IMR-90 (cell line): ENCODE results near the gene PCYT2. TPM values are rescaled to one million over a fixed set of nuclear protein-coding genes. Genes with fewer than 3 reads are reported as not detected.
A peak's percentile ranks its signal among the peaks of the same experiment; 100 is the strongest.

Source experiments
- ATAC-seq: fragments of 200-7000 bp; cut with Tn5 transposase; 2 replicates; pipeline ENCODE4 v1.9.1; 2020; ENCODE audit warnings: low read depth, mild to moderate bottlenecking, moderate library complexity
- BruUV-seq: library from RNA; stranded (reverse); fragments of 400-500 nt; replicated peaks from 2 replicates; lab custom pipeline; 2021; lab: Mats Ljungman, UMichigan
- CTCF ChIA-PET: fragments of 300-600 bp; formaldehyde crosslinking; extraction: SDS; loops from one replicate; lab custom pipeline; 2021; ENCODE audit warnings: antibody characterized with exemption; lab: Yijun Ruan, JAX
- POLR2A ChIA-PET: fragments of 300-600 bp; sonication (Branson Sonifier 250); formaldehyde crosslinking; loops from one replicate; lab custom pipeline; 2022; ENCODE audit warnings: antibody characterized with exemption; ENCODE audit not compliant: unreplicated experiment; lab: Charles Lee
- DNase-seq: peaks from one replicate; pipeline ENCODE4 v3.0.0; 2013
- H2AFZ ChIP-seq: replicated peaks from 2 replicates; pipeline ENCODE3; 2013; ENCODE audit warnings: low read length, mild to moderate bottlenecking; ENCODE audit not compliant: poor library complexity
- H2AK5ac ChIP-seq: 2 replicates; pipeline ENCODE4 v1.6.1; 2013; ENCODE audit warnings: low read depth, low read length, inconsistent platforms
- H2AK9ac ChIP-seq: replicated peaks from 2 replicates; pipeline ENCODE3; 2013; ENCODE audit warnings: mild to moderate bottlenecking, low read depth, low read length, moderate library complexity; ENCODE audit not compliant: poor library complexity
- H2BK120ac ChIP-seq: 2 replicates; pipeline ENCODE4 v1.6.1; 2013; ENCODE audit warnings: low read depth, low read length, inconsistent platforms
- H2BK15ac ChIP-seq: 3 replicates; pipeline ENCODE4 v1.6.1; 2013; ENCODE audit warnings: low read depth, low read length, inconsistent platforms
- H2BK20ac ChIP-seq: 2 replicates; pipeline ENCODE4 v1.6.1; 2013; ENCODE audit warnings: low read depth, mild to moderate bottlenecking, inconsistent platforms, low read length, moderate library complexity
- H2BK5ac ChIP-seq: 2 replicates; pipeline ENCODE4 v1.6.1; 2013; ENCODE audit warnings: mild to moderate bottlenecking, low read depth, low read length, inconsistent platforms; ENCODE audit not compliant: poor library complexity, severe bottlenecking
- H3K14ac ChIP-seq: replicated peaks from 2 replicates; pipeline ENCODE4 v1.6.1; 2013; ENCODE audit warnings: low read depth, low read length, inconsistent platforms
- H3K18ac ChIP-seq: 2 replicates; pipeline ENCODE4 v1.6.1; 2013; ENCODE audit warnings: low read depth, low read length, control low read depth
- H3K23ac ChIP-seq: 2 replicates; pipeline ENCODE4 v1.6.1; 2013; ENCODE audit warnings: low read depth, low read length, inconsistent platforms
- H3K27ac ChIP-seq: 2 replicates; pipeline ENCODE4 v1.5.1; 2013; ENCODE audit warnings: mild to moderate bottlenecking, control low read depth, low read length; ENCODE audit not compliant: insufficient read depth
- H3K27me3 ChIP-seq: 2 replicates; pipeline ENCODE4 v1.6.1; 2013; ENCODE audit warnings: low read length; ENCODE audit not compliant: control insufficient read depth, insufficient read depth
- H3K36me3 ChIP-seq: 2 replicates; pipeline ENCODE4 v1.6.1; 2013; ENCODE audit warnings: low read length, mixed read lengths; ENCODE audit not compliant: control insufficient read depth, insufficient read depth
- H3K4ac ChIP-seq: 2 replicates; pipeline ENCODE4 v1.6.1; 2013; ENCODE audit warnings: low read depth, low read length, inconsistent platforms
- H3K4me1 ChIP-seq: 2 replicates; pipeline ENCODE4 v1.6.1; 2013; ENCODE audit warnings: low read length, mixed read lengths; ENCODE audit not compliant: control insufficient read depth, insufficient read depth
- H3K4me2 ChIP-seq: 2 replicates; pipeline ENCODE4 v1.6.1; 2013; ENCODE audit warnings: low read depth, mild to moderate bottlenecking, control low read depth, low read length, moderate library complexity
- H3K4me3 ChIP-seq: 2 replicates; pipeline ENCODE4 v1.5.1; 2013; ENCODE audit warnings: low read depth, mild to moderate bottlenecking, control low read depth, low read length, moderate library complexity; ENCODE audit not compliant: insufficient read depth
- H3K56ac ChIP-seq: 2 replicates; pipeline ENCODE4 v1.6.1; 2013; ENCODE audit warnings: low read length, inconsistent platforms; ENCODE audit not compliant: insufficient read depth; ENCODE audit errors: extremely low read depth
- H3K79me1 ChIP-seq, 2 experiments: 2 replicates each; pipeline ENCODE4 v1.6.1; 2013; ENCODE audit warnings: low read length in 2 of 2, inconsistent platforms in 1 of 2, low read depth in 1 of 2
- H3K9ac ChIP-seq: 2 replicates; pipeline ENCODE4 v1.6.1; 2013; ENCODE audit warnings: low read depth, low read length, control low read depth
- H3K9me1 ChIP-seq: 2 replicates; pipeline ENCODE4 v1.6.1; 2013; ENCODE audit warnings: low read length, inconsistent platforms; ENCODE audit not compliant: insufficient read depth
- H3K9me3 ChIP-seq: 2 replicates; pipeline ENCODE4 v1.6.1; 2013; ENCODE audit warnings: low read length; ENCODE audit not compliant: control insufficient read depth, insufficient read depth
- H4K20me1 ChIP-seq: 2 replicates; pipeline ENCODE4 v1.6.1; 2013; ENCODE audit warnings: low read length, inconsistent platforms; ENCODE audit not compliant: insufficient read depth
- H4K5ac ChIP-seq: 2 replicates; pipeline ENCODE4 v1.6.1; 2013; ENCODE audit warnings: mild to moderate bottlenecking, low read depth, low read length, control low read depth
- H4K8ac ChIP-seq, 2 experiments: 2 replicates each; pipeline ENCODE4 v1.6.1; 2013; ENCODE audit warnings: low read depth in 2 of 2, low read length in 2 of 2, control low read depth in 1 of 2, inconsistent platforms in 1 of 2
- H4K91ac ChIP-seq: 2 replicates; pipeline ENCODE4 v1.6.1; 2013; ENCODE audit warnings: low read depth, low read length, inconsistent platforms; ENCODE audit not compliant: insufficient read depth
- CHD1 ChIP-seq: IDR thresholded peaks from 2 replicates; pipeline ENCODE4 v1.6.1; 2012; ENCODE audit warnings: low read depth, low read length, improper control_type of control experiment
- MXI1 ChIP-seq: IDR thresholded peaks from 2 replicates; pipeline ENCODE4 v1.6.1; 2012; ENCODE audit warnings: low read depth, mild to moderate bottlenecking, low read length, moderate library complexity, borderline replicate concordance
- WGBS, 2 experiments: methylation state at CpG; one replicate each; pipeline versions ENCODE4 v1.1.5 to v1.1.7; 2013; ENCODE audit warnings: missing lambda C conversion rate in 2 of 2; ENCODE audit not compliant: insufficient read length in 1 of 2; ENCODE audit errors: extremely low coverage in 2 of 2; 5-methylcytosine and 5-hydroxymethylcytosine counted together
- dilution Hi-C: fragments of 300-500 bp; cut with HindIII; formaldehyde crosslinking; loops from one replicate; pipeline ENCODE4 v1.14.3; 2018; ENCODE audit warnings: low sequenced_read_pairs; ENCODE audit not compliant: unreplicated experiment
- in situ Hi-C: fragments of 300-500 bp; cut with MboI; formaldehyde crosslinking; loops from 3 replicates; pipeline ENCODE4 v1.14.3; 2019; ENCODE audit warnings: low sequenced_read_pairs, inconsistent platforms, mixed read lengths
- intact Hi-C: fragments of 100-400 bp; cut with micrococcal nuclease; formaldehyde crosslinking; loops from 2 replicates; pipeline ENCODE4 v1.10.0; 2022
- polyA plus RNA-seq, 3 experiments: library from polyadenylated mRNA; depleted of rRNA; stranded (reverse); fragments of >200 nt; gene quantifications; 2 replicates each; pipeline ENCODE4 v1.2.3, GENCODE V29; 2012; ENCODE audit warnings: low replicate concordance in 1 of 3
- total RNA-seq: library from RNA; depleted of rRNA; stranded (reverse); fragments of >200 nt; gene quantifications from 2 replicates; pipeline ENCODE4 v1.2.3, GENCODE V29; 2012

PCYT2 gene
- total and polyA plus RNA-seq, 2 of the 4 experiments (the other 2 are of a cell fraction), result 37.3 to 38.5 TPM

GRCh38 chr17:81890447-81891302 lies 20.5 kb downstream of the PCYT2 start:
- CTCF ChIA-PET, result no interaction called here

More at GRCh38 chr17:81890447-81891302, 20.5 kb downstream of the PCYT2 start:
- Histone ChIP-seq H4K91ac (peak overlapping the region; percentile 4; the same call in 1 of the 2 replicates), H2BK15ac (no peak overlapping the region), H3K4me1 (peaks cover 4% of the 10 kb centered on the region; the same call in 1 of the 2 replicates), H2AK5ac (peak overlapping the region; percentile 66), H3K9me3 (no peaks in the 10 kb centered on the region), H3K4me2 (peak overlapping the region; percentile 95), H2BK20ac (no peak overlapping the region), H4K8ac (peak overlapping the region in 1 of 2 experiments; percentile 69; a peak in 2 of 4 replicates), H3K36me3 (peaks cover 54% of the 10 kb centered on the region), H3K9me1 (0 out of 2 replicates have a peak, but pooled peaks cover 4% of the 10 kb centered on the region), H3K9ac (peak overlapping the region; percentile 82), H2AK9ac (peak overlapping the region; percentile 99), H2BK120ac (no peak overlapping the region), H2BK5ac (peak overlapping the region; percentile 23), H4K5ac (no peak overlapping the region), H3K27me3 (no peaks in the 10 kb centered on the region), H4K20me1 (peaks cover 16% of the 10 kb centered on the region), H3K56ac (peak overlapping the region; percentile 72), H3K18ac (no peak overlapping the region), H3K23ac (peak overlapping the region; percentile 89), H3K14ac (peak overlapping the region; percentile 86), H3K4me3 (peak overlapping the region; percentile 97), H3K79me1 (peaks cover 41 to 74% of the 10 kb centered on the region in 2 experiments), H3K4ac (peak overlapping the region; percentile 75), H3K27ac (peak overlapping the region; percentile 75), H2AFZ (peak overlapping the region; percentile 61)
- WGBS, 2 experiments, result 30% methylated on average over 21 of the region's 69 CpGs; no CpG with 5 or more reads in 1 of the 2 experiments
- dilution Hi-C loops, result no loop called here
- in situ Hi-C loops, result no loop called here
- ATAC-seq, result peak; percentile 6
- POLR2A ChIA-PET, result interaction anchor here (0.5 kb wide), 1 partner anchor 207 kb away, joined by 8 read pairs; the partner anchor contains the start of genes ARL16 and HGS
- no peak for DNase-seq
- no TSS peak for BruUV-seq
- intact Hi-C loops, result no loop called here
- peak; percentile 63; the same call in 1 of the 2 replicates for TF ChIP-seq MXI1
- no peak for TF ChIP-seq CHD1
